Measurements from ENCODE around the gene SETD7. TPM values are rescaled to one million over a fixed set of nuclear protein-coding genes. Genes with fewer than 3 reads are reported as not detected.

SETD7 gene
- total RNA-seq, 2 donors from 2014 or later = 25.5 to 29.5 TPM

- TF ChIP-seq CTCF (IDR thresholded peaks at IDR 0.05) = no peak
- H3K27ac ChIP-seq = no peak overlapping the region
- H3K9ac ChIP-seq (ENCODE audit: low read depth in 2 of 2, low read length in 2 of 2) = no peak overlapping the region
- H3K4me3 ChIP-seq = no peak overlapping the region
- H3K9me3 ChIP-seq = no peaks in the 10 kb centered on the region
- H3K4me1 ChIP-seq = no peaks in the 10 kb centered on the region
- no peaks in the 10 kb centered on the region for H3K36me3 ChIP-seq
- no peaks in the 10 kb centered on the region for H3K27me3 ChIP-seq
- no peak for DNase-seq
- intact Hi-C loops (cut with DNase I) = no loop called here
Observed at GRCh38 chr4:139574641-139575040, 18.6 kb upstream of the SETD7 start.

DNA sequence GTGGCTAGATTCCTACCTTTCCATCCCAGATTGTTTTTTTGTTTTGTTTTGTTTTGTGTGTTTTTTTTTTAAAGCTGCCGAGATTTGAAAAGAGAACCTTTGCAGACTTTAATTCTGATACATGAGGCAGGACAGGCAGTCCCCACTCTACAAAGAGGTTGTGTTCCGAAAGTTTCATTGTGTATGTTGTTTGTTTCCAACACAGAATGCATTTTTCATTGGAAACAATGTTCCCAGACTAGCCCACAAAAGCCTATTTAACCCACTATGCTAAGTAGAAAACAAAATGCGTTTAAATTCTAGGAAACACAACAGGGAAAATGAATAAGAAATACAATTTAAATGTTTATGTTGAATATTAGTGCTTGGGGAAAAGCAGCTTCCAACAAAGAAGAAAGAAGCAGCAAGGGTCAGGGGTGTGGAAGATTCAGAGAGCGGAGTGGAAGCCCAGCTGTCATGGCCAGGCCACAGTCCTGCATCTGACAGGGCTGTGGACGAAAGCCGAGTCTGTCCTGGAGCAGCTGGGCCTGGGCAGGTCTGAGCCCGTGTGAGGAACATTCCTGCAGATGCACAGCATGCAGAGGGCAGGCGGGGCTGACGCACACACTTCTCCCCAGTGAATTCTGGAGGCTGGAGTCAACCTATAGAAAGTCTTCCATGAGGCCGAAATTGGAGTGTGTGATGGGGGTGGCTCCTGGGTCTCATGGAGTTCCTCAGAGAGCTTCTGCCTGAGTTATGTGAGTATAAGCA lies 12.4 kb upstream of the SETD7 start:
- no peak for DNase-seq
- no peaks in the 10 kb centered on the region for H3K4me1 ChIP-seq
- H3K36me3 ChIP-seq = no peaks in the 10 kb centered on the region
- H3K9ac ChIP-seq (ENCODE audit: low read depth in 2 of 2, low read length in 2 of 2) = no peak overlapping the region
- H3K9me3 ChIP-seq = no peaks in the 10 kb centered on the region
- H3K27ac ChIP-seq = no peak overlapping the region
- TF ChIP-seq CTCF (IDR thresholded peaks at IDR 0.05) = no peak
- H3K4me3 ChIP-seq = no peak overlapping the region
- no peaks in the 10 kb centered on the region for H3K27me3 ChIP-seq
- intact Hi-C loops (cut with DNase I) = loop anchor here (10.0 kb wide), 1 partner anchor 74 kb away; no protein-coding TSS in a partner anchor

- intact Hi-C loops (cut with DNase I) = loop anchor here (10.0 kb wide), 1 partner anchor 73 kb away; no protein-coding TSS in a partner anchor
- no peaks in the 10 kb centered on the region for H3K9me3 ChIP-seq
- H3K27me3 ChIP-seq = no peaks in the 10 kb centered on the region
- H3K36me3 ChIP-seq = no peaks in the 10 kb centered on the region
- H3K4me3 ChIP-seq = no peak overlapping the region
- no peak for TF ChIP-seq CTCF (IDR thresholded peaks at IDR 0.05)
- no peak for DNase-seq
- no peak overlapping the region for H3K27ac ChIP-seq
- H3K4me1 ChIP-seq = no peaks in the 10 kb centered on the region
- H3K9ac ChIP-seq (ENCODE audit: low read depth in 2 of 2, low read length in 2 of 2) = no peak overlapping the region
Observed at GRCh38 chr4:139567159-139567870, 11.3 kb upstream of the SETD7 start.

DNA sequence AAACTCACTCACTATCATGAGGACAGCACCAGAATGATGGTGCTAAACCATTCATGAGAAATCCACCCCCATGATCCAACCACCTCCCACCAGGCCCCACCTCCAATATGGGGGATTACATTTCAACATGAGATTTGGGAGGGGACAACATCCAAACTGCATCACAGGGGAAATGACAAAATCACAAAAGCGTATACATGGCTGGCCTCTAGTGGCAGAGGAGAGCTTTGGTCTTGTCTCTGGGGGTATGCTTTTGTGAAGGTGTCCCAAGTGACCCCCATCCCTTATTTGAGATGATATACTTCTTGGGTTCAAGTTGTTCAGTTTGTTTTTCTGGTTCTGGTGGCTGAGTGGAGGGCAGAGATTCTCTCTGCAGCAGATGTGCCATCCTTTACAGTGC lies 8.5 kb upstream of the SETD7 start:
- TF ChIP-seq CTCF (IDR thresholded peaks at IDR 0.05) = peak; percentile 17
- Histone ChIP-seq H3K27ac (no peak overlapping the region), H3K36me3 (no peaks in the 10 kb centered on the region), H3K4me1 (no peaks in the 10 kb centered on the region), H3K9ac (ENCODE audit: low read depth in 2 of 2, low read length in 2 of 2) (no peak overlapping the region), H3K9me3 (no peaks in the 10 kb centered on the region), H3K4me3 (no peak overlapping the region), H3K27me3 (no peaks in the 10 kb centered on the region)
- DNase-seq = no peak
- intact Hi-C loops (cut with DNase I) = loop anchor here (10.0 kb wide), 1 partner anchor 70 kb away; no protein-coding TSS in a partner anchor

GRCh38 chr4:139563515-139563914 lies 7.5 kb upstream of the SETD7 start:
- Histone ChIP-seq H3K9me3 (no peaks in the 10 kb centered on the region), H3K4me3 (no peak overlapping the region), H3K27ac (no peak overlapping the region), H3K36me3 (no peaks in the 10 kb centered on the region), H3K9ac (ENCODE audit: low read depth in 2 of 2, low read length in 2 of 2) (no peak overlapping the region), H3K4me1 (no peaks in the 10 kb centered on the region), H3K27me3 (no peaks in the 10 kb centered on the region)
- TF ChIP-seq CTCF (IDR thresholded peaks at IDR 0.05) = no peak
- intact Hi-C loops (cut with DNase I) = loop anchor here (10.0 kb wide), 1 partner anchor 69 kb away; no protein-coding TSS in a partner anchor
- DNase-seq = no peak

All from colonic mucosa (tissue), 4 donors.